GM21619 (cell line): Measurements from ENCODE around the gene DCAF5.
"Not testable (repeated sequence)": the region's sequence is repeated elsewhere in the genome, so short reads cannot be mapped to it uniquely, and the experiment has no call there.

Experiments used
- ATAC-seq: cut with Tn5 transposase; IDR thresholded peaks from one replicate; pipeline ENCODE4 v1.9.1; 2021; ENCODE audit not compliant: unreplicated experiment

The DCAF5 gene

GRCh38 chr14:69043596-69044260, 109.2 kb downstream of the DCAF5 start:
- ATAC-seq: no peak

GRCh38 chr14:69042787-69043444, 110.0 kb downstream of the DCAF5 start:
- ATAC-seq: no peak

DNA sequence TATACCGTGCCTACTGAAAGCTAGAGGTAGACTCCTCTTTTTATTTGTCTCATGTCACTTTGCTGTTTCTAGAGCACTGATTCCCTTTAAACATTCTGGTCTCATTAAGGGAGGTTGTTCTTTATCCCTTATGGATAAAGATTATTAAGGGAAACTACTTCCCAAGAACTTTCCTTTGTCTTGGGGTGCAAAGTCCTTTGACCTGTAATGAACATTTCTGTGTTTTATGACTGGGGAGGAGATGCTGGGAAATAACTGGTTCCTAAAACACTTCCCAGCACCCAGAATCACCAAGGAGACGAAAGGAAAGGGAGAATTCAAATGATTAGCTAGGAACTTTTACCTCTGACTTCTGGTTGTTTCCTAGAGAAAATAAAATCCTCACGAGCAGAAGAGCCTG, 110.6 kb downstream of the DCAF5 start:
- no peak for ATAC-seq

DNA sequence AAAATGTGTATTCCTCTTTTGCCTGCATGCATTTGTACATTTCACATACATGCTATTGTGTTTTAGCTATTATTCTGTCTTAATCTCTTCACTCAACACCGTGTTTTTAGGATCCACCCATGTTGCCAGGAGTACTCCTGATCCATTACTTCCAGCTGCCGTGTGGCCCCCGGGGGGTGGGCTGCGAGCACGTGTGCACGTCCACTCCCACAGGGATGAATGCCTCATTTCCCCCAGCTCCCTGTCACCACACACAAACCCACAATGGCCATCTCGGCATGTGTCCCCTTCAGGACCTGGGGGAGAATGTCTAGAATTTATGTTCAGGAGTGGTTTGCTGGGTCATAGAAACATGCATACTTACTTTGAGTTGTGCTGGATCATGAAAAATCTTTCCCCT, 111.1 kb downstream of the DCAF5 start:
- no peak for ATAC-seq

DNA sequence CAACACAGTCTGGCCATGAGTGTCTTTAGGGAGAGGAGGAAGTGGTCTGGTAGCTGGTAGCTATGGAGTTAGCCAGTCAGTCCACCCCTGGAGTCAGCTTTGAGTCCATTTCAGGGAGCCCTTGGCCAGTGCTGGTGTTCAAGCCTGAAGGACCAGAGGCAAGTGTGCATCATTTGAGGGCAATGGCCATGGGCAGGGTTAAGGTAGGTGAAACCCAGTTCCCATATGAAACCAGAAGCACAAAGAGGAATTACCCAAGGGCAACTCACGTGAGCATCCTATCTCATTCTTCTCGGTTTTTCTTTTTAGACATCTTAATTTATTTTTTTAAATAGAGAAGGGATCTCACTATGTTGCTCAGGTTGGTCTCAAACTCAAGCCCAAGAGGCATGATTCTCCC, 112.6 kb downstream of the DCAF5 start:
- ATAC-seq: no peak

- ATAC-seq: no peak
Observed at GRCh38 chr14:69039288-69039628, 113.7 kb downstream of the DCAF5 start.

- no peak for ATAC-seq
Observed at GRCh38 chr14:69038455-69039287, 114.2 kb downstream of the DCAF5 start.

DNA sequence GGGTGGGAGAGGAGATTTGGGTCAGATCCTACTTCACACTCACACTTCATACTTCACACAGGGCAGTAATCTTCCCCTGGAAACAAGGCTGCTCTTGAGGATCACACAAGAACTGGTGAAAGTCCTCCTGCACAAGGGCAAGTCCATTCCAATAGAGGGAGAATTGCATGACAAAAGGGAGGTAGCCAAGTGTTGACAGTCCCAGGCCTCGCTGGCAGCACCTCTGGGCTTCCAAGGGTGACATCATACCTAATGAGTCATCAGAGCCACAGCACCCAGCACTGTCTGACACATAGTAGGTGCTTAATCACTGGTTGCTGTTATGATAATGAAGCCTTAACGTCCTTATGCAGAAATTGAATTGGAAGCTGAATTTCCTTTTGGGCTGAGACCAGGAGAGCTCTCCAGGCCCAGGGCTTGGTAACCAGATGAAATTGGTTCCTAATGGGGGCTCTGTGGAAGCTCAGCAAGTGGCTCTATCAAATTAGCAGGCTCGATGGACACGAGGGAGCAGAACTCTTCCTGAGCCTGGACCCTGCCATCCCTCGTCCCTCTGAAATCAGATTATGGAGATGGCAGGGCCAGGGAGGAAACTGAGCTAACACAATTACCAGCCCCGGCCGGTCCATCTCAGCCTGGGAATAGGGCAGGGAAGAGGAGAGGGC, 115.0 kb downstream of the DCAF5 start:
- ATAC-seq: no peak

GRCh38 chr14:69036757-69037506, 116.0 kb downstream of the DCAF5 start:
- no peak for ATAC-seq

DNA sequence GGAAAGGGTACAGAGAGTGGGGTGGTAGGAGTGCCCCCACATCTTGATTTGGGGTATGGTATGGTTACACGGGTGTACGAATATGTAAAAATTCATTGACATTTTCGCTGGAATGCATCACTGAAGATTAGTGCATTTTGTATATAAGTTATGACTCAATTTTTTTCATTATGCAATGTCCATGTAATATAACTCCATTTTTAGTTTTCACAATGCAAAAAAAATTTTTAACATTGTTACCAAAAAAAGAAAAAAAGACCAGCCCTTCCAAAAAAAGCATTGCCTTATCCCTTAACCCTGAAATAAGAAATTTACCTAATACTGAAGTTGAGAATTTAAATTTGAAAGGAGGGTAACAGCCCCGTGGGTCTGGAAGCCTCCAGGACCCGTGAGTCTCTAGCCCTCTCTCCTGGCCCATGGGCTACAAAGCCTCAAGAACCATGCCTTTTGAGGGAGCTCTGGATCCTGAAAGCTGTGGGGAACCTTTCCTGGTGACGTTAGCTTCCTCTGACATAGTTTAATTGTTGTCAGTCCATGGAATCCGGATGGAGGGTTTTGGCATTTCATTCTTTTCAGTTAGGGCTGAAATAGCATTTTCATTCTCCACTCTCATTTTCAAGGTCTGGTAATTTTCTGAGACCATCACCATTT, 118.2 kb downstream of the DCAF5 start:
- ATAC-seq: no peak

- ATAC-seq: no peak
Observed at GRCh38 chr14:69027242-69027913, 125.5 kb downstream of the DCAF5 start.

DNA sequence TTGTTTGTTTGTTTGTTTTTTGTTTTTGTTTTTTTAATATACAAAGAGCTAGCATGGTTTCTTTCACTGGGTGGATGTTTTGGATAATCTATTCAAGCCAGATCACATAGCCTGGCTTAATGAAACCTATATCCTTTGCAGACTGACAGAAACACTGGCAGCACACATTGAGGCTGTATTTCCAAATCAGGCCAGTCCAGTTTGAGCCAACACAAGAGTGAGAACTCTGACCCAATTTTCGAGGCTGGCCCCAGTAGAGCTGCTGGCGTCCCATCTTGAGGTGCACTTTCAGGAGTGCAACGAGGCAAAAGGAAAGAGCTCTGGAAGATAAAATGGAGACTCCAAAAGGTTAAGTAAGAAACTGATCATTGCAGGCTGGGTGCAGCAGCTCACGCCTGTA, 129.9 kb downstream of the DCAF5 start:
- ATAC-seq: no peak

- ATAC-seq: not testable (repeated sequence)
Observed at GRCh38 chr14:69022093-69022492, 130.8 kb downstream of the DCAF5 start.

DNA sequence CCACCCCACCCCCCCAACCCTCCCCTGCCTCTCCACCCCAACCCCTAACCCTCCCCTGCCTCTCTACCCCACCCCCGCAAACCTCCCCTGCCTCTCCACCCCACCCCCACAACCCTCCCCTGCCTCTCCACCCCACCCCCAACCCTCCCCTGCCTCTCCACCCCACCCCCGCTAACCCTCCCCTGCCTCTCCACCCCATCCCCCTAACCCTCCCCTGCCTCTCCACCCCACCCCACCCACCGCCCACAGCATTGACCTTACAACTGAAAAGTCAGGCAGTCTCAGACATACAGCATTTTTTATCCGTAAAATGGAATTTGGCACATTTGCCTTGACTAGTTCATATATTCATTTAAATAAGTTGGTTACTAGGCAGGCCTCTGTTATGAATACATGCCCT, 135.2 kb downstream of the DCAF5 start:
- ATAC-seq: no peak

GRCh38 chr14:69014829-69015259, 138.1 kb downstream of the DCAF5 start:
- ATAC-seq: no peak

DNA sequence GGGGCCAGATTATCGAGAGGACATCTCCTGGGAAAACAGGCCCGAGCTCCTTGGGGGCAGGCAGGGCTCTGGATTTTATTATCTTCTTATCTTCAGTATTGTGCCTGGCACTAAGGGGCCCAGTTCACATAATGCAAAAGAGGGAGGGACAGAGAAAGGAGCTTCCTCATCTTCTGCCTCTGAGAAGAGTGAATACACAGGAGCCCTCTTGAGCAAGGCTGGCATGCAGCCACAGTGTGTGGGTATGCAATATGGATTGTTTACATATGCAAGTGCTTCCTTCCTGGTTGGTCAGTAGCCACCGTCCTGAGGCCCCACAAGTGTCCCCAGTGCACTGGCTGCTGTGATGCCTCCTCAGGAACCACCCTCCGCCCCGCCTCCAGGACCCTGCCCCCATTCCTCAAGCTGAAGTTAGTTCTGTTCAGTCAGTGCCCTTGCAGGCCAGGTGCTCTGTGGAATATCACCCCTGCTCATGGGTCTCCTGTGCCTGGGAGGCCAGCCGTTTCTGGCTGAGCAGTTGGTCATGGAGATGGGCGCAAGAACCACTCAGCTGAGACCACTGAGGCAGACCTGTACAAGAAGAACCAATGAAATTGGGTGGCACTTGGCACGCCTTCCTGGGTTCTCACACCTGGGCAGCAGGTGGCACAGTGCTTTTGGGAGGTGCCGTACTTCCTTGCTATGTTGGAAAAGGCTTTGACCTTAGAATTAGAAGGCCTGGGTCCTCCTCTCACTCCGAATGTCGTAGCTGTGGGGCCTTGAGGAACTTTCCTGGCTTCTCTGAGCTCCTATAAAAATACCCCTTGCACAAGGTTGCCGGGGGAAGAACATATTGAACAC, 138.8 kb downstream of the DCAF5 start:
- no peak for ATAC-seq

- no peak for ATAC-seq
Observed at GRCh38 chr14:69012256-69012953, 140.5 kb downstream of the DCAF5 start.

DNA sequence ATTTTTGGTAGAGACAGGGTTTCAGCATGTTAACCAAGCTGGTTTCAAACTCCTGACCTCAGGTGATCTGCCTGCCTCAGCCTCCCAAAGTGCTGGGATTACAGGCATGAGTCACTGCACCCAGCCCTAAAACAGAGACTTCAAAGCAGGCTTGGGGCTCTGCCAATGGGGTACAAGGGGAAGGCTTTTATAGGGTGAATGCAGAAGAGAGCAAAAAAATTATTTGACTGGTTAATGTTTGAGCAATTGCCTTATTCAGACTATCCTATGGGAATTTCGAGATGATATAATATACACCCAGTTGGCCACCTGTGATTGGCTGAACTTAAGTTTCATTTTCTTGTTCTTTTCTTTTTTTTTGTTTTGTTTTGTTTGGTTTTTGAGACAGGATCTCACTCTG, 142.3 kb downstream of the DCAF5 start:
- no peak for ATAC-seq
